GM21381 (cell line): ENCODE data around the gene CAMK1D.
"Not testable (repeated sequence)": the region's sequence is repeated elsewhere in the genome, so short reads cannot be mapped to it uniquely, and the experiment has no call there.

ENCODE experiments used
- ATAC-seq: cut with Tn5 transposase; IDR thresholded peaks from one replicate; pipeline ENCODE4 v1.9.1; 2021; ENCODE audit warnings: mild to moderate bottlenecking, moderate library complexity; ENCODE audit not compliant: unreplicated experiment

The CAMK1D gene

GRCh38 chr10:12340371-12340770 is 9.0 kb upstream of the CAMK1D start:
- no peak for ATAC-seq

GRCh38 chr10:12340937-12341336 is 8.4 kb upstream of the CAMK1D start:
- no peak for ATAC-seq

DNA sequence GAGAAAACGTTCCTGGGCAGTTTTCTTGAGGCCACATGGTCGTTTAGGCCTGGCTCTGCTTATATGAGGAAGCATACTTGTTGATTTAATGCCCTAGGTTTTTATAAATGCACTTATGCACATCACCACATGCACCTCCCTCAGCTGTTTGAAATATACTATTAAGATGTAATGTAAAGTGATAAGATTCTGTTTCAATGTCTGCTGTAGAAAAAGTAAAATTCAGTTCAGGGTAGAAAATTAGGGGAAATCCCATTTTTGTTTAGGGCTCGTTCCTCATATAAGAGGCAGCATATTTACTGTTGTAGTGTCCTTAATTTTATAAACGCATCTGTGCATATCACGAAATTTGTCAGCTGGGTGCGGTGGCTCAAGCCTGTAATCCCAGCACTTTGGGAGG is 7.8 kb upstream of the CAMK1D start:
- no peak for ATAC-seq

DNA sequence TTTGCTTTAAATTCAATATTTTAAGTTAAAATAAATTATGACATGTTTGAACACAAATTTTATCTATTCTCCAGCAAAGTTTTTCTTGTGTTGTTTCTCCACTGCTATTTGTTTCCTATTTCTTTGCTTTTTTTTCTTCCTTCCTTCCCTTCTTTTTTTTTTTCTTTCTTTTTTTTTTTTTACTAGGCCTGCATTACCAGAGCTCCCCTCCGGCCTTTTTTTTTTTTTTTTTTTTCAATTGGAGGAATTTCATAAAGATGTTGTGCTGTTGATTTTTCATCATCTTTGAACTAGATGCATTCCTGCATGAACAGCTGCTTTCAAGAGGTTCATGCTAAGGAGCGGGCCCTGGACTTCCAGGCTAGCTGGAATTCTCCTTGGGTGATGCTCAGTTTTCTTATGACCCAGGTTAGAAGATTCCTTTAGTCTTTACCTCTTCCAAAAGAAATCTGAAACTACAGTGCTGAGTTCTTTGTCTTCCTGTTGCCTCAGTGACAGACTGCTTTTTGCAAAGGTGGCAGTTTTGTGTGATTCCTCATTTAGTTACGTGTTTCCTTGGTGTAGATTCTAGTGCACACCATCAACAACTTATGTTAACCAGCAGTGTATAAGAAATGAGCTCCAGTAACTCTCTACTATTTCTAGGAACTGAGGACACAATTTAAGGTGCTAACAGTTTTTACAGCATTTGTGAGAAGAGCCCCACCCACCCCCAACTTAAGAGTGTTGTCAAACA is 4.8 kb upstream of the CAMK1D start:
- no peak for ATAC-seq

GRCh38 chr10:12346707-12347106 is 2.6 kb upstream of the CAMK1D start:
- no peak for ATAC-seq

- ATAC-seq, result no peak
Measured at GRCh38 chr10:12348294-12348869, 965 bp upstream of the CAMK1D start.

DNA sequence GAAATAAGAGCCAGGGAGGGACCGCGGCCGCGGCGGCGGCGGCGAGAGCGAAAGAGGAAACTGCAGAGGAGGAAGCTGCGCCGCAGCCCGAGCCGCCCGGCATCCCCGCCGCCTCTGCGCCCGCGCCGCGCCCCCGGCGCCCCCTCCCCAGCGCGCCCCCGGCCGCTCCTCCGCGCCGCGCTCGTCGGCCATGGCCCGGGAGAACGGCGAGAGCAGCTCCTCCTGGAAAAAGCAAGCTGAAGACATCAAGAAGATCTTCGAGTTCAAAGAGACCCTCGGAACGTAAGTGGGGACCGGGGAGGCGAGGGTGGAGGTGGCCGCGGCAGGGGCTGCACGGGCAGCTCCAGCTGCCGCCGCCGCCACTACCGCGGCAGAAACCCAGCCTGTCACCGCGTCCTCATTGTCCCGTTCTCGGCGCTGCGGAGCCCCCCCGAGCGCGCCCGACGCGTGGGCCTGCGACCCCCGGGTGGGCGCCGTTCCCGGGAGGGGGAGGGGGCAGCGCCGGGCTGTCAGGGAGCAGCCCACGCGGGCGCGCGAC is 351 bp downstream of the CAMK1D start:
- peak; percentile 48 for ATAC-seq

GRCh38 chr10:12350167-12350872 is 973 bp downstream of the CAMK1D start:
- ATAC-seq, result no peak

DNA sequence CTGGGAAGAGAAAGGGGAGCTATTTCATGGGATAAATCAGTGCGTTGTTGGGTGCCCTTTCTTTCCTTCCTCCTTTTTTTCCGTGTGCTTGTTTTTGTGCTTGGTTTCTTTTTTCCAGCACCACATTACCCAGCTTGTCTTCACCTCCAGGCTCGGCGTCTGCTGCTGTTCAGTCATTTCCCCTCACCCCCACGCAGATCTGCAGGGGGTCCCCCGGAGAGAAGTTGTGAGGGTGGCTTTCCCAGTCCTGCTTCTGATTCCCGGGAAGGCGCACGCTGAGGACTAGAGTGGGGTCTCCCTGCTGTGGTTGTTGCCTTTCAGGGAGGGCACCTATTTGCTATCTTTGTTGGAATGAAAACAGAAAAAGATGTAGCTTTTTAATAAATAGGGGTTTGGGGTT is 1.6 kb downstream of the CAMK1D start:
- ATAC-seq, result no peak

DNA sequence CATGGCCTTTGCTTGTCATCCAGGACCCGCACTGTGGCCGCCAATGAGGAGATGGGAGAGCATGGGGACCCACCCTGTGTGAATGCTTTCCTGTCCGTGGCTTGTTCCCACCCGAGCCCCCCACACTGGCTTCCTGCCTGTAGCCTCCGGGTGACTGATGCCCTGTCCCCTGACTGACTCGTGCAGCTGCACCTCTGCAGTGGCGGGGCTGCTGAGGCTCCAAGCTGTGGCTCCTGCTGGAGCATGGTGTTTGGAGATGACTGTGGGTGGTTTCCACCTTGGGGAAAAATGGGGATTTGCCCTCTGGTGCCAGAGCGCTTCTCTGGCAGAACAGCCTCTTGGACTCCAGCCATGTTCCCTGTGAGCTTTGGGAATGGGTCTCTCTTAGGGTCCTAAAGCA is 2.1 kb downstream of the CAMK1D start:
- no peak for ATAC-seq

DNA sequence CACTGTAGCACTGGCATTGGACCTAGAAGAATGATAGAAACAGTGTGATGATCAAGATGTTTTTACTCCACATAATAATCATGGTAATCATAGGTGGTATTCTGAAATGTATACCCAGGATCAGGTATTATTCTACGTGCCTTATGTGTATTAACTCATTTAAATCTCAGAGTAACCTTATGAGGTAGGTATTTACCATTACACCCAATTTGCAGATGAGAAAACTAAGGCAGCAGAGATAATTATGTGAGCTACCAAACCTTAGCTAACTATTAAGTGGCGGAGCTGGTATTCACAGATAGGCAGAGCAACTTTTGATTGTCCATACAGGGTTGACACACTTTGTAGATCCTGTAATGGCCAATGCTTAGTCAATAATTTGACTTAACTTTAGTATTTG is 2.5 kb downstream of the CAMK1D start:
- no peak for ATAC-seq

DNA sequence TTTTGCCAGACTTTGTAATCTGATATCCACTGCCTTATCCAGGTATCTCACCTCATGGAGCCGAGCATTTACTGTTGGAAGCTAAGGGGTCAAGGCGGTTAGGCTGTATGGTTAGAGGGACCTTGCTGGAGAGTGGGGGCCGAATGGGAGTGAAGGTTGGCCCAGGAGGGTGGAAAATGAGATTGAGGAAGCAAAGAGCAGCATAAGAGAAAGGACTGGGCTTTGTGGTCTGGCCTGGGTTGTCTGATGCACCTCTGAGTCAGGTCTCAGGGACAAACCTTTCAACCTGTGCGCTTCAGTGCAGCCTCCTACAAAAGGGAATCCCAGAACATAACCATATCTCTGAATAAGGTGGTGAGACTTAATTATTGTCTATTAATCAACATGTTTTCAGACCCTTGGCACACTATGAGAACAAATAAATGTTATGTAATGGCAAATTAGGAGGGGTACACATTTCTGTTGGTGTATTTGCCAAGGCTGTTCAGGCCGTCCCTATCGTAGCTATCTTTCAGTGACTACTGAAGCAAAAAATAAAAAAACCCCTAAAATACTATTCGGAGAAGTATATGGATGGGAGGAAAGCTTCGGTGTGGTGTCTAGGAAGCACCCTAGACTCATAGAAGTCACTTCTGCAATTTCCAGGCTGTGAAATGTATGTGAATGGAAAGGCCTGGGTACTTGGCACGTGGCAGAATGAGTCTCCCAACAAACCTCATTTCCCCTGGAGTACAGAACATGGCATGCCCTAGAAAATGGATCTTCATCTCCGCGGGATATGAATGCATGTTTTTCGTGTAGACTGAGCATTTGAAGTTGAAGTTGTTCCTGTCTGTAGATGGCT is 4.3 kb downstream of the CAMK1D start:
- no peak for ATAC-seq

DNA sequence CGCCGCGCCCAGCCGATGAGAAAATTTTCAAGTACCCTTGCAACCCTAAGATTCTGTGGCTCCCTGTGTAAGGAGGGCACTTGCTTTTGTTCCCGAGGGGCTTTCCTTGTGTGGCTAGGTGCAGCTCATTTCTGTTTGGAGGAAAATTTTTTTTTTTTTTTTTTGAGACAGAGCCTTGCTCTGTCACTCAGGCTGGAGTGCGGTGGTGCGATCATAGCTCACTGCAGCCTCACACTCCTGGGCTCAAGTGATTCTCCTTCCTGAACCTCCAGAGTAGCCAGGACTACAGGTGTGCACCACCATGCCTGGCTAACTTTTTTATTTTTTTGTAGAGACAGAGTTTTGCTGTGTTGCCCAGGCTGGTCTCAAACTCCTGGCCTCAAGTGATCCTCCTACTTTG is 5.3 kb downstream of the CAMK1D start:
- ATAC-seq, result not testable (repeated sequence)

GRCh38 chr10:12355384-12355783 is 6.0 kb downstream of the CAMK1D start:
- no peak for ATAC-seq

GRCh38 chr10:12357525-12358151 is 8.3 kb downstream of the CAMK1D start:
- no peak for ATAC-seq

- no peak for ATAC-seq
Measured at GRCh38 chr10:12358863-12359564, 9.7 kb downstream of the CAMK1D start.

DNA sequence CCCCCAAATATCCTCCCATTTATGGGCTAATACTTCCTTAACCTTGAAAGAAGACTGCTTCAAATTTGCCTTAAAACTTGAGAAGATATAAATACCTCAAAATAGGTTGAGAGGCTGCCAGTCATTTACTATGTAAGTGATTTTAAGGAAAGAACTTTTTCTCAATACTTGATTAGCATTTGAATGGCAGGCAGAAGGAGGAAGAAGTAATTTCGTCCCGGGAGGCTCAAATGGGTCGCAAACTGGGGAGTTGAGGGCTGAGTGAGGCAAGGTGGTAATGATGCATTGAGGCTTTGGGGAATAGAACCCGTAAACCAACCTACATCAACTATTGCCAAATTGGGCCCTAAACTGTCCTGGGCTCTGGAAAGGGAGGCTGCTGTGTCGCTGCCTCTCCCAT is 11.1 kb downstream of the CAMK1D start:
- no peak for ATAC-seq

GRCh38 chr10:12361115-12361514 is 11.8 kb downstream of the CAMK1D start:
- ATAC-seq, result not testable (repeated sequence)

- ATAC-seq, result no peak
Measured at GRCh38 chr10:12364559-12364958, 15.2 kb downstream of the CAMK1D start.

- no peak for ATAC-seq
Measured at GRCh38 chr10:12367272-12367671, 17.9 kb downstream of the CAMK1D start.
